ENCODE data around the gene GORASP2.
A peak's percentile ranks its signal among the peaks of the same experiment; 100 is the strongest.

GORASP2 gene

DNA sequence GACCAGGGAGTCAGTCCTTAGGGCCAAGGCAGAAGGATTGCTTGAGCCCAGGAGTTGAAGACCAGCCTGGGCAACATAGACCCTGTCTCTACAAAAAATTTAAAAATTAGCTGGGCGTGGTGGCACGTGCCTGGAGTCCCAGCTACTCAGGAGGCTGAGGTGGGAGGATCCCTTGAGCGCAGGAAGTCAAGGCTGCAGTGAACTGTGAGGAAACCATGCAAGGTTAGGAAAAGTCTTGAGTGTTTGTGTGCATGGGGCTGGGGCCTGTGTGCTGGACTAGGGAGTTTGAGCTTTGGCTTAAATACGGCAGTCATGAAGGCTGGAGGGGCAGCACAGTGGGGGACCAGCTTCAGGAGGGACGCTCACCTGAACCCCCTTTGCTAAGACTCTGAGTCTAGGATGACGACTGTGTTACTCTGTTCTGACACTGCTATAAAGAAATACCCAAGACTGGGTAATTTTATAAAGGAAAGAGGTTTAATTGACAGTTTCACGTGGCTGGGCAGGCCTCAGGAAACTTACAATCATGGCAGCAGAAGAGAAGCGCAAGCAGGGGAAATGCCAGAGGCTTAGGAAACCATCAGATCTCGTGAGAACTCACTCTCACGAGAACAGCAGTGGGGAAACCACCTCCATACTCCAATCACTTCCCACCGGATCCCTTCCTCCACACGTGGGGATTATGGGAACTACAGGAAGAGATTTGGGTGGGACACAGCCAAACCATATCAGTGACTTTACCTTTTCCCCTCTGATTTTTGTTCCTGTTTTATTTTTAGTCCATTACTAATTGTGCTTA is 39.4 kb downstream of the GORASP2 start:
- no peak for DNase-seq

DNA sequence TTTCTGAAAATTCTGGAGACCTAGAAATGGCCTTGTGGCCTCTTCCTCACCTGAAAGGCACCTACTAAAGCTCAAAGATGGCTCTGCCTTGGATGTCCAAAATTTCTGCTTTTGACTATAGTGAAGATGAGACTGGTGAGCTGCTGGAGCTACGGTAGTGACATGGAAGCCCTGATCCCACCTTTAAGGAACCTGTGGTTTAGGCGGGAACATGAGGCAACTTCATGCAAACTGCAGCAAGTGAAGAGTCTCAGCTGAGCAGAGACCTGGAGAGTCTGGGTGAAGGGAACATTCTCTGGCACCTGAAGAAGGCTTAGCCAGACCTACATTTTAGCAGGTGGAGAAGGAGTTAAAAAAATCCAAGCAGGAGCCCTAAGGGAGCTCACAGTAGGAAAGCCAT is 40.0 kb downstream of the GORASP2 start:
- no peak for DNase-seq

DNA sequence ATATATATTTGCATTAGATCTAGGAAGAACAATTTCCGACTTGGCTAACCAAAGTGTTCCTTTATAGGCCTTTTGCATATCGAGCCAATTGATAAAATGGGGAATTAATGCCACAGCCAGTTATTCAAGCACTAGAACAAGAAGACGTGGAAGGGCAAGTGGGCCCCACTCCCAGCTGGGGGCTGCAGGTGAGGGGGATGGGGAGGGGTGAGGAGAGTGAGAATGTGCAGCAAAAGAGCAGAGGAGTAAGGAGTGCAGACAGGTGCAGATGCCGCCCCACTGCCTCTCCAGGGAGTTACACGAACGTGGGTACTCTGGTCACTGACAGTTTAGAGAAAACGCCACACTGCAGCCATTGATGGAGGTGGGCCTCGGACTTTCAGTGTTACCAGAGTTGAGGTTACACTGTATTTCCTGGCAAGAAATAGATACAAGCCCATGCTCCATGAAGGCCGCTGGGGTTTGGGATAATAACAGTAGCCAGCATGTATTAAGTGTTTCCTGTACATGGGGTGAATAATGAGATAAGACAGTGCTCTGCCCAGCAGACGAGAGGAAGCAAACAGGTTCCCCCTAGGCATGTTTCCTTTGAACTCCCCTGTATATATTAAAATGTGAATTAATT is 40.9 kb downstream of the GORASP2 start:
- no peak for DNase-seq

DNA sequence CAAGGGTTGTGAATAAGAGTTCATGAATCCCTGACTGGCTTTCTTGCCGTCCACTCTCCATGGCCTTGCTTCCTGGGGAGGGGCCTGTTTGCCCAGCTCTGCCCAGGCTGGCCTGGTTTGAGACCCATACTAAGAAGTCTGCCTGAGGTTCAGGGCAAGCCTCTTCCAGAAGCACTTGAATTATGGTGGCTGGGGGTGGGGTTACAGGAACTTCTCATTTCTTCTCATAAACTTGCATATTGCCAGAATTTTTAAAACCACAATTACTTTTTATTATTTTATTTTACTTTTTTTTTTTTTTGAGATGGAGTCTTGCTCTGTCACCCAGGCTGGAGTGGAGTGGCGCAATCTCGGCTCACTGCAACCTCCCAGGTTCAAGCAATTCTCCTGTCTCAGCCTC is 42.0 kb downstream of the GORASP2 start:
- DNase-seq, result no peak

DNA sequence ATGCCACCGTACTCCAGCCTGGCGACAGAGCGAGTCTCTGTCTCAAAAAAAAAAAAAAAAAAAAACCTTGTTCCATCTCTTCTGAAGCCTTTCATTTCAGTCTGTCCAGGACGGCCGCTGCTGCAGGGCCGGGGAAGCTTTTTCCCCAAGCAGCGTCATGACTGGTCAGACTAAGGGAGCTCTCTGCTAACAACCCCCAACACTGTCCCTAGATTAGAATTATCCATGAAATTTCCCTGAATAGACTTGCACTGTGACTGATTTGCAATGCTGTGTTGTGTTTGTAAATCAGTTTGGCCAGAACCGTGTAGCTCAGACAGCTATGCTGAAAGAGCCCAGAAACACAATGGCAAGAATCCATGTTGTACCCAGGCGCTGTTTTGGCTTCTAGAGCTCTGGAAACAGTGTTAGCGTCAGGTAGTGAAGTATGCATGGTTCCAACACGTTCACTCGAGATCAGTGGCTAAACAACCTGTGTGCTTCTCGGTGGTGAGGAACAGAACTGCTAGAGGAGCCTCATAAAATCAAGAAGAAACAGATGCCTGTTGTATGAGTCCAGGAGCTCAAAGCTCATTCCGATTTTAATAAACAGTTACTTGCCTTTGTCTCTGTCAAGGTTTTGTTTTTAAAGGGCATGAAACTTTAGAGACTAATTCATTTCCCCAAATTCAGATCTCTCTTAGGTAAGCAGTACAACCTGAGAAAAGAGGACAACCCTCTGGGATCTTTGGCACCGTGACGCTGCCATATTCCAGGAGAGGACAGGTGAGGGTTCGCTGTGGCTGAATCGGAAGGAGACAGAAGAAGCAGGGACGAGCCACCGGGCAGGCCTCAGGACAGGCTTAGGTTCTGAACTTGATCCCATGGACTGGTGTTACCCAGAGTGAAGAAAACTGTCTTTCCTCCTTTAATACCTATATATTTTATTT is 43.5 kb downstream of the GORASP2 start:
- DNase-seq, result no peak

DNA sequence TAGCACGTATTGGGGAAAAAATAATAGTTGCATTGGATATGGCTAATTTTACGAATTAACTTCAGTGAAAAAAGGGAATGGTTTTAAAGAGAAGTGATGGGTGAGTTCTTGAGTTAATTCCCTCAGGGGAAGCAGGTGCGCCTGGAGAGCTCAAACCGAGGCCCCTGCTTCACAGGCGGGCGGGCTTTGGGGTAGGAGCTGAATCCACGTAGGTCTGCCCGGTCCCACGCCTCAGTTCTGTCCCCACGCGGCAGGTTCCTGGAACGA is 44.1 kb downstream of the GORASP2 start:
- no peak for DNase-seq

DNA sequence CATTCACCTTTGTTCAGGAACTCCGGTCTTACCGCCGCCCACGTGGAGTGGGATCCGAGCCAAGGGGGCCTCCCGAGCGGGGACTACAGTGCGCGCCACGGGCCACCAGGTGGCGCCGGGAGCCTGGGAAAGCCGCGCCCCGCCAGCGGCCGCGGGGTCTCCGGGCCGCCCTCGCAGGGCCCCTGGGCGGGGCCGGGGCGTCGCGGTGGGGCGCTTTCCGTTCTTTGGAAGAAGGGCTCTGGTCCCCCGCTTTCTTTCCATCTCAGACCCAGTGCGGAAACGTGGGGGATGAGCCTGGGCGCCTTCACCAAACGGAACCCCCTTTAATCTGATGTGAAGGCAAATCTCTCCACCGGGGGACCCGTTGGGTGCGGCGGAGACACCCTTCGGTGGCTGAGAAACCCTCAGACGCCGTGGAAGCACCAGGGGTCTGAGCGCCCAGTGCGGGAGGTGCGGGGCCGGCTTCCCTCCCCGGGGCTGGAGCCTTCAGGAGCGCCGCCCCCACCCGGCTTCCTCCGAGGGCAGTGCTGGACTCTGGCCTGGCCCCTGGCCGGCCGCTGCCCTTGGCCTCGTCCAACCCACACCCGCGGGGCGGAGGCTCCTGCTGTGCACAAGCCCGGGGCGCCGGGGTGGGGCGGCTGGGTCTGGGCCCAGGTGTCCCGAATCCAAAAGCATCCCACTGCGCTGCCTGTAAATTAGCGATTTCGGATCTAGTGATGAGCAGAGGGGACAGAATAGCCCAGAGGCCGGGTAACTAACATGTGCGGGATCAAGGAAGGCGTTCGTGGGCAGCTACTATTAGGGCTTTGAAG is 44.6 kb downstream of the GORASP2 start:
- peak; percentile 90 for DNase-seq

DNA sequence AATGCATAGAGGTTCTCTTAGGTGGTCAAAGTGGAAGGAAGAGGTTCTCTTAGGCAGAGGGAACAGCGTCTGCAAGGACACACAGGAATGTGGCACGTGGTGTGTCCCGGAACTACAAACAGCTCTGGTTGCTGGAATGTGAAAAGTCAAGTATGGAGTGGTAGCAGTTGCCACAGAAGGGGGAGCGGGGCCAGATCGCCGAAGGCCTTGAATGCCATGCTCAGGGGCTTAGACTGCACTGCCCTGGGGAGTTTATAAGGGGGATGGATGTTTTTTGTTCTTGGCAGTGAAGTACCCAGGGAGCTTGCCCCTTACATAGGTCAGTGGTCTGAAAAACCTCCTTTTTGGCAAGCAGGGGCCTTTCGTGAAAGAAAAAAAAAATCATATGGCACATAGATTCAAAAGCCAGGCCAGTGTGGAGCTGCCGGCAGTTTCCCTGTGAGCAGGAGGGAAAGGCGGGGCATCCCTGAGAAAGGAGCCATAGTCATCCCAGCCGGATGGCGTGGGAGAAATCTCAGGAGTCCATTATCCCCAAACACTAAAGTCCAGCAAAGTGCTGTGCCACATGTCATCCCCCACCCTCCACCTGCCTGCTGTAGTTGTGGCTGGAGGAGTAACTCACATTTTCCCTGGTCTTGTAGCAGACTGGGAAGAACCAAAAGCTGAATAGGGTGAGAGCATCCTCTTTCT is 45.4 kb downstream of the GORASP2 start:
- no peak for DNase-seq

DNA sequence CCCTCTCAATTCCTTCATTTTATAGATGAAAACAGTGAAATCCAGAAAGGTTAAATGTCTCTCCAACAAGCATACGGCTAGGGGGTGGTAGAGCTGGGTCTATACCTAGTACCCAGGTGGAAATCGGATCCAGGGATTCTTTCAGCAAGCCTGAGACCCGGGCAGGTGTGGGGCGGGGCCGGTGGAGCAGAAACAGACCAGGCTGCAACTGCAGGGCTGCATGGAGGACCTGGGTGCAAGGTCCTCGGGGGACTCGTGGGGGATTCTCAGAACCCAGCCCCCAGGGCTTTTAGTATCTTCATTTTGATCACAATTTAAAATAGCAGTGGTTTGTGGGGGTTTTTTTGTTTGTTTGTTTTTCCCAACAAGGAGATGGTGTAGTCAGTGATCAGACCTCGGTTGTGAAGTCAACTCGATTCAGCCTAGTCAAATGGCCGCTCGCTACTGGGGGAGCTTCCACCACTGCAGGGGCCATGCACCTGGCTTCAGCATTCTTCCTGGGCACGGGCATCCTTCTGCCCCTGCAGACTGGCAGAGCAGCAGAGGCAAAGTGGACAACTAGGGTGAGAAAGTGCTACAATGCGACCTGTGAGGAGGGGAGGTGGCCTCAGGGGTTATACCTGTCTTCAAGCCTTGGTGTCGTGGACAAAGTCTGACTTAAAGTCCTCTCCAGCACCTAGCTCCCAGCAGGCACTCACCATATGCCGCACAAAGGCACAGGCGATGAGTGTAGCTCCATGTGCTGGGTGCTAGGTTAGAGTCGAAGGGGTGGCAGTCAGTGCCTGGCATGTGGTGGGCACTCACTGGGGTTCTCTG is 46.3 kb downstream of the GORASP2 start:
- DNase-seq, result no peak

DNA sequence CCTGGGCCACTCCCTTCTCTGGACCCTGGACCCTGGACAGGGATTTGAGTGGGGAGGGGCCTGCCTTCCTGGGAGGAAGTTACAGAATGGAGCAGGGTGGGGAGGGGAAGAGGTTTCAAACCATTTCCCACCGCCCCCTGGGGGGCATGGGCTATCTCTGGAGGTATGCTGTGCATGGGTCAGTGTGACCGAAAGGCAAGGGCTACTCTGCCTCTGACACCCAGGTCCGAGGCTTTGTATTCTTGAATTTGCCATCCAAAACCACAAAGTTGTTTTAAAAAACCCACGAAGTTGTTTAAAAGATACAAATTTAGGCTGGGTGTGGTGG is 46.9 kb downstream of the GORASP2 start:
- no peak for DNase-seq

DNA sequence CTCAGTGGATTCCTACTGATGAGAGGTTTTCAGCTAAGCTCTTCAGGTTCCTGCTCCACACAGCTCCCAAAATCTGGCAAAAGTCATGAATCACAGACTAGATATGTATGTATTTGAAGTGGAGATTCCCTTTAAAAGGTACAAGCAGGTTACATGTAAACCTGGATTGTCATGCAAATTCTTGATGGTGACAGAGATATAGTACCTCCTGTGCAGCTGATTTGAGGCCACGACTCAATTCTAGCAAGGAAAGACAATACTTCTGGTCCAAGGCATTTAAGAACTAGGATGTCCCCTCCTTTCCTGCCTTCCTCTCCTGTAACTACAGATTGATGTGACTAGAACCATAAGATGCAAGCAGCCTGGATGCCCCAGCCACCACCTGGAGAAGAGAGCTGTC is 55.0 kb downstream of the GORASP2 start:
- DNase-seq, result no peak

DNA sequence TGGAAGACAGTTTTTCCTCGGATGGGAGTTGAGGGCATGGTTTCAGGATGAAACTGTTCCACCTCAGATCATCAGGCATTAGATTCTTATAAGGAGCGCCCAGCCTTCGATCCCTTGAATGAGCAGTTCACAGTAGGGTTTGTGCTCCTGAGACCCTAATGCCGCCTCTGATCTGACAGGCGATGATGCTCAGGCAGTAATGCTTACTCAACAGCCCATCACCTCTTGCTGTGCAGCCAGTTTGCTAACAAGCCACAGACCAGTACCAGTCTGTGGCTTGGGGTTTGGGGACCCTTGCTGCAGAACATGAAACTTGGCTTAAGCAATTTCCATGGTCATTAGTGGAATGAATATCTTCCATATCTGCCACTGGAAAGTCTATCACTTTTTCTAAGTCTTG is 56.4 kb downstream of the GORASP2 start:
- no peak for DNase-seq

DNA sequence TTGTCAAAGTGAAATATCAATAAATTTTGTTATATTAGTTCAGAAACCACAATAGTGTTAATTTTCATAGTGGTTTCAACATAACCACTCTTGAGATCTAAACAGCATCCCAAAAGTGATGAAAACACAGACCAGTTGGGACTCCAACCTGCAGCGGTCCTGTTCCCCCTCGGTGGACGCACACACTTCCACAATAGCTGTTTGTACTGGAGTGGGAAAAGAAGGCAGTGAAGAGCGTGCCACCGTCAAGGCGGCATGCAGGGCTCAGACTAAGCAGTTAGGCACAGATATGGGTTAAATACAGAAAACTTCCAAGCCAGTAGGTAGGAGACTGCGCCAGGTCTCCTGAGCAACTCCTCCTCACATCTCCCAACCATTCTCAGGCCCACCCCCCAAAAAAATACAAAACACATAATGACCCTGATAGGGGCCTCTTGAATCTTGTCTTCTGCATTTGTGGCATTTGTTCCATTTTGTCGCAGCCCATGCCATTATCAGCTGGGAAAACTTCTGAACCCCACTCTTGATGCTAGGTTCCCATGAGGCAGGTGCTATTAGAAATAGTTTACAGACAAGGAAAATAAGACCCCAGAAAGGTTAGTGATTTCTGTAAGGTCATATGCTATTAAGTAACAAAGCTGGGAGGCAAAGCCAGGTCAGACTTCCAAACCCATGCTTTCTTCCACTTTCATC is 57.7 kb downstream of the GORASP2 start:
- no peak for DNase-seq

DNA sequence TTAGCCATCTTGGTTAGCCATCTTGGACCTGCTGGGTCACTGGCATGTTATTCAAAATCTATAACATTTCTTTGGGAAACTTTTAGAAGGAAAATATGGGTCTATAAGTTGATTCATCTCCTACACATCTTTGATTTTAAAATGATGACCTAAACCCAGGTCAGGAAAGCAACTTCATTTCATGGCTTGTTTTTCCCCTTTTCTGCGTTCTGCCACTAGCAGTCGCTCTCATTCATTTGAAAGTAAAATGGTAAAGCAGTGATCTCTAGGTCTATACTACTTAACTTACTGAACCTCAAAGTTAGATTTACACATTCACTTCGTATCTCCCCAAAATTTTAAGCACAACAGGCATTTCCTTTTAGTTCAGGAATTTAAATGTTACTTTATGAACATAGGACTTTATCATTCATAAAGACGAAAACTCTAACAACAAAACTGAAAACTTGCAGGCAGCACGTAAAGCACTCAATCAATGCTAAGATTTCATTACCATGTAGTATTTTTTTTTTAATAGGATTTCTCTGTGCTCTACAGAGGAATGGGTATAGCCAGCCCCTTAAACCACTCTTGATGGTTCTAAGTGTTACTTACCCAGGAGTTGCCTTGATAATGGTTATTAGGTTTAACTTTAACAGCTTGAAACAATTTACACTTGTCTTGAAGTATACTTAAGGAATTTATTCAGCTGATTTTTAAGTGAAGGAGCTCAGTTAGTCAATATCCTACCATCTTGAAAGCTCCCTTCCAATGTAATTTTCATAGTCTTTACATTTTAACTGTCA is 62.5 kb downstream of the GORASP2 start:
- no peak for DNase-seq

DNA sequence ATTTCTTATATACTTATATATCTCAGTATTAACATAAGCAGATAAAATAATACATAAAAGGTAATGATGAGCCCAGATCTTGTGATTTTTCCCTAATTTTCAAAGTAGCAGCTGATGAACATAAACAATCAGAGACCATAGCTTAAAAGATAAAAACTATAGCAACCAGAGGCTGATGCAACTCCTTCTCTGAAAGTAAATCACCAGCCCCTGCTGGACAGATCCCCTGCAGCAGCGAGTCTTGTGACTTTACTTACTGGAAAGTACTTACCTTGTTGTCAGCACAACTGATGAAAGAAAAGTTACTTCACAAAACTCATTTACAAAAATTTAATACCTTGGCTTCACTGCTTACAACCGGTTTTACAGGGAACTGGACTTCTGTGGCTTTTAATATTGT is 67.3 kb downstream of the GORASP2 start:
- no peak for DNase-seq

DNA sequence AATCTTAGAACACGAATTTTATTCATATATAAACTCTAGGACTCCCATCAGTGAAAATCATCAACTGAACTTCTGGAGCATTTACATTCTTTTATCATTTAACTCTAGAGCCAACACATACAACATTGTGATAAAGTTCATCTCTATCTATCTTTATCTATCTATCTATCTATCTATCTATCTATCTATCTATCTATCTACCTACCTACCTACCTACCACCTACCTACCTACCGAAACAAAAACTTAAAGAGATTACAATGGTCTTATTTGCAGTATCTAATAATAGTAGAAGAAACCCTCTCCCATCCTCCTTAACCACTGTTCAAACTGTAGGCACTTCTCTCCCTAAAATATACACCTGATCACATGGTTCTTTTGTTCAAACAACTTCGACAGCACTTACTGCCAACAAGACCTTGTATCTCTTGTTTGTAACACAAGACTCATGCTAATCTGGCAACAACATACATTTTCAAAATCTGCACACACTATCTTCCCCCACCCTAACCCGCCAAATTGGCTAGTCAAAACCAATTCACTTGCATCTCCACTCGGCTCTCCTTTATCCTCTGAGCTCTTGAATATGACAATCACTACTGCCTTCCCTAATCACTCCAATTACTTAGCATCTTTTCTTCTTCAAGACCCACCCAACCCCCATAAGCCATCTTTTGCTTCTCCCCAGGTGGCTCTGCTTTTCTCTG is 69.0 kb downstream of the GORASP2 start:
- DNase-seq, result no peak

DNA sequence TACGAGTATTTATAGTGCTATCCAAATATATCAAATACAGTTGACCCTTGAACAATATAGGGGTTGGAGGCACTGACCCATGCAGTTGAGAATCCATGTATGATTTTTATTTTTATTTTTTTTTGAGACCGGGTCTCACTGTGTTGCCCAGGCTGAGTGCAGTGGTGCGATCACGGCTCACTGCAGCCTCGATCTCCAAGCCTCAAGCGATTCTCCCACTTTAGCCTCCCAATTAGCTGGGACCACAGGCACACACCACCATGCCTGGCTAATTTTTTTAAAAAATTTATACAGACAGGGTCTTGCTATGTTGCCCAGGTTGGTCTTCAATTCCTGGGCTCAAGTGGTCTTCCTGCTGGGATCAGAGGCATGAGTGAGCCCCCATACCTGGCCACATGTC is 70.6 kb downstream of the GORASP2 start:
- no peak for DNase-seq

DNA sequence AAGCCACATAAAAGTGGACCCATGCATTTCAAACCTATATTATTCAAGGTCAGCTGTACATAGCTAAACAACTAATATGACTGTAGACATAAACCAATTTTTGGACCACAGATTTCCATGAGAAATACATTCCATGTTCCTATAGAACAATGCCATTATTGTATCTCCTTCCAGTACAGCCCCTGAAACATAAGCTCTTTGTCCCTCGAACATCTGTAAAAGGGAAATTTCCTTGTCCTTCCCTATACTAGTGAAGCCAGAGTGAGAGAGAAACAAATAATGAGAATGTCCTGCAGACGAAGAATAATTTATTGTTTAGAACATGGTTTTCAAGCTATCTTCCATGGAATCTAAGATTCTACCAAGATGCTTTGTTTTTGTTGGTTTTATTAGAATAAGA is 75.3 kb downstream of the GORASP2 start:
- no peak for DNase-seq

DNA sequence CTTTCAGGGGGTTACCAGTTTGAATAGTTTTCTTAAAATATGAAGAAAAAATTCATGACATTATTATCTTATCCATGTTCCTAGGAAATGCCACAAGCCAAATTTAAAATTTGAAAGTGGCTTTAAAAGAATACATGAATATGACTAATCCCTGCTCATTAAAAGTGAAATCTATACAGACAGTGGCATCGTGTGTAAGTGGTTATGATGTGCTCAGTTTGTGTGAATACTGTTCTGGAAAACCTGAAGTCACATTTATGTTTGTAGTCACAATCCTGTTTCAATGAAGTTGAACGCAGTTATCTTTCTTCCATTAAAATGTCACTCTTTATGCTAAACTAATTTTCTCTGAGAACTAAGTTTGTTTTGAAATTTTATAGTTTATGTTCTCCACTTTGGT is 75.8 kb downstream of the GORASP2 start:
- no peak for DNase-seq

Data from stimulated activated CD4-positive, alpha-beta T cell treated with anti-CD3 and anti-CD28 coated beads, Interleukin-4, amount 100 ng/mL, for 24 hours (primary cell).